Measurements from ENCODE around the gene PUM1.

DNA sequence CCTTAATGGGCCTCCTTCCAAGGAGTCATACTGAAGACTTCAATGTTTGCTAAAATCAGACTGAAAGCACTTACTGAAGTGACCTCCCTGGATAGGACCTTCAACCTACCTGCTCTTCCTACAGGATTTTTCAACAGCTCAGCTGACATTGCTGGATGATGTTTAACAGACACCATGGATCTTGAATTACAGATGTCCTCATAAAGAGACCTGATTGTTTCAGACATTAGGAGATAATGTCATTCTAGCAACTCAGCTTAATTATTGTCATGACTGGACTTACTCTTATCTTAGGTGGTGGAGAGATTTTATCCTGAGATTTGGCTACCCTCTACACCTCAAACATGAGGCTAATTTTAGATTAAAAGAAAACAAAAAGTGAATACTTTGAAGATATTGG lies 83.1 kb downstream of the PUM1 start:
- TF ChIP-seq ELF4 (IDR thresholded peaks at IDR 0.05) (no peak), NFRKB (IDR thresholded peaks at IDR 0.05) (no peak), FOXM1 (IDR thresholded peaks at IDR 0.05; ENCODE audit: borderline replicate concordance) (no peak), ARNT (IDR thresholded peaks at IDR 0.05) (no peak), FOXA1 (IDR thresholded peaks at IDR 0.05) (no peak), LEF1 (IDR thresholded peaks at IDR 0.05; ENCODE audit: borderline replicate concordance) (no peak), ZNF384 (IDR thresholded peaks at IDR 0.05) (no peak), SUZ12 (IDR thresholded peaks at IDR 0.05) (no peak), SP1 (IDR thresholded peaks at IDR 0.05) (no peak), BHLHE40 (IDR thresholded peaks at IDR 0.05; ENCODE audit: borderline replicate concordance) (no peak), TARDBP (IDR thresholded peaks at IDR 0.05) (no peak), L3MBTL2 (conservative IDR thresholded peaks at IDR 0.05) (no peak), CTBP1 (IDR thresholded peaks at IDR 0.05; ENCODE audit: borderline replicate concordance) (no peak), HDGF (IDR thresholded peaks at IDR 0.05; ENCODE audit: borderline replicate concordance) (no peak)

All from HEK293T (cell line).